Suprapubic skin (tissue), 4 donors: ENCODE measurements around the gene MRAP2.
"Not testable (repeated sequence)": the region's sequence is repeated elsewhere in the genome, so short reads cannot be mapped to it uniquely, and the experiment has no call there.

Experiments used
- CTCF ChIP-seq, 2 donors: fragments of 200-600 bp in 1 of 2; fragments of 450-650 bp in 1 of 2; sonication (generic) in 1 of 2; IDR thresholded peaks; one replicate each; pipeline ENCODE4 v1.5.1; 2016 to 2019; ENCODE audit warnings: antibody characterized with exemption in 2 of 2, mild to moderate bottlenecking in 1 of 2, moderate library complexity in 1 of 2
- POLR2A ChIP-seq, 2 donors: fragments of 450-650 bp; IDR thresholded peaks; one replicate each; pipeline ENCODE4 v1.6.1; 2017; ENCODE audit warnings: antibody characterized with exemption in 2 of 2, mild to moderate bottlenecking in 2 of 2, moderate library complexity in 2 of 2
- POLR2AphosphoS5 ChIP-seq, 3 donors: sonication (generic); formaldehyde crosslinking; IDR thresholded peaks; one replicate each; pipeline ENCODE4 v1.6.1; 2017; ENCODE audit warnings: antibody characterized with exemption in 3 of 3

- TF ChIP-seq CTCF, POLR2A, POLR2AphosphoS5 (IDR thresholded peaks at IDR 0.05): not testable (repeated sequence)
These were observed 51.1 kb downstream of the MRAP2 start for GRCh38 chr6:84084705-84085104.
